IPS DF 4.7 (cell line): ENCODE data around the gene KRT78.

Source experiments
- DNase-seq: peaks from one replicate; pipeline ENCODE4 v3.0.0-alpha.2; 2013; ENCODE audit warnings: low spot score; ENCODE audit errors: extremely low read depth

Gene KRT78

GRCh38 chr12:52839436-52840105, 9.2 kb downstream of the KRT78 start:
- no peak for DNase-seq

GRCh38 chr12:52838609-52839435, 10.0 kb downstream of the KRT78 start:
- DNase-seq: no peak

- no peak for DNase-seq
These were observed 10.8 kb downstream of the KRT78 start for GRCh38 chr12:52837781-52838608.

GRCh38 chr12:52837413-52837741, 11.4 kb downstream of the KRT78 start:
- no peak for DNase-seq

GRCh38 chr12:52836491-52837412, 12.0 kb downstream of the KRT78 start:
- DNase-seq: no peak

- no peak for DNase-seq
These were observed 12.7 kb downstream of the KRT78 start for GRCh38 chr12:52836042-52836466.

- DNase-seq: no peak
These were observed 13.3 kb downstream of the KRT78 start for GRCh38 chr12:52835271-52836041.

- no peak for DNase-seq
These were observed 14.1 kb downstream of the KRT78 start for GRCh38 chr12:52834727-52835001.

GRCh38 chr12:52833922-52834726, 14.7 kb downstream of the KRT78 start, which contains the start of gene KRT79:
KRT79 (minus strand) TSS chr12:52834311; CDS start chr12:52834260, 51 bp downstream.
- DNase-seq: no peak

GRCh38 chr12:52832985-52833905, 15.5 kb downstream of the KRT78 start:
- DNase-seq: no peak

- DNase-seq: no peak
These were observed 16.3 kb downstream of the KRT78 start for GRCh38 chr12:52832451-52832850.

- DNase-seq: no peak
These were observed 17.5 kb downstream of the KRT78 start for GRCh38 chr12:52831251-52831650.

GRCh38 chr12:52829986-52830770, 18.6 kb downstream of the KRT78 start:
- no peak for DNase-seq

- DNase-seq: no peak
These were observed 20.2 kb downstream of the KRT78 start for GRCh38 chr12:52828591-52829021.

GRCh38 chr12:52828156-52828555, 20.6 kb downstream of the KRT78 start:
- DNase-seq: no peak

GRCh38 chr12:52827499-52828090, 21.2 kb downstream of the KRT78 start:
- DNase-seq: no peak
